Sciatic nerve (tissue), 2 donors: ENCODE measurements around the gene UNG. TPM values are rescaled to one million over a fixed set of nuclear protein-coding genes. Genes with fewer than 3 reads are reported as not detected.

Source experiments
- ATAC-seq: fragments of 200-7000 bp; cut with Tn5 transposase; one replicate; pipeline ENCODE4 v1.9.1; 2020; ENCODE audit warnings: mild to moderate bottlenecking, moderate library complexity
- DNase-seq: peaks from one replicate; pipeline ENCODE4 v3.0.0-alpha.2; 2020; ENCODE audit warnings: low spot score
- intact Hi-C: fragments of 100-400 bp; cut with DNase I; formaldehyde crosslinking; loops from one replicate; pipeline ENCODE4 v1.14.2; 2022
- total RNA-seq: library from RNA; stranded (reverse); fragmentation: NEBNext Ultra II Directional; extraction: Animal tissue kit (Norgen Biotek cat#: 25700); gene quantifications from one replicate; pipeline ENCODE4 v1.2.1, GENCODE V29; 2021
- donor health status: DM: no; HTN: no; CAD: no.
- donor health status: DM: no; HTN: no; CAD: no.

Gene UNG
- total RNA-seq, 1 donor from 2014 or later: 15.9 TPM

GRCh38 chr12:109115758-109116610 lies 18.6 kb downstream of the UNG start, which contains the start of gene ACACB:
Gene ACACB, plus strand, starts transcription at chr12:109116587. Its CDS starts 22,819 bp downstream, at chr12:109139406.
- ATAC-seq: peak; percentile 53
- intact Hi-C loops: no loop called here
- no peak for DNase-seq

- intact Hi-C loops: no loop called here
- peak; percentile 57 for DNase-seq
These were observed 19.2 kb downstream of the UNG start for GRCh38 chr12:109116611-109116949.

GRCh38 chr12:109120095-109120494 lies 22.7 kb downstream of the UNG start:
- intact Hi-C loops: no loop called here
- no peak for ATAC-seq
- DNase-seq: peak; percentile 6

More at GRCh38 chr12:109116611-109116949, 19.2 kb downstream of the UNG start:
- ATAC-seq: no peak

GRCh38 chr12:109120557-109120956 lies 23.2 kb downstream of the UNG start:
- intact Hi-C loops: no loop called here
- DNase-seq (peak; percentile 9), ATAC-seq (no peak)

GRCh38 chr12:109121346-109121880 lies 24.0 kb downstream of the UNG start:
- ATAC-seq: no peak
- intact Hi-C loops: no loop called here
- peak; percentile 34 for DNase-seq

- DNase-seq (peak; percentile 38), ATAC-seq (no peak)
- intact Hi-C loops: no loop called here
These were observed 27.7 kb downstream of the UNG start for GRCh38 chr12:109124878-109125648.

GRCh38 chr12:109125791-109126190 lies 28.4 kb downstream of the UNG start:
- ATAC-seq: no peak
- intact Hi-C loops: no loop called here
- DNase-seq: peak; percentile 35

- DNase-seq (peak; percentile 2), ATAC-seq (peak; percentile 74)
- intact Hi-C loops: no loop called here
These were observed 29.4 kb downstream of the UNG start for GRCh38 chr12:109126784-109127183.

- no peak for ATAC-seq
- intact Hi-C loops: no loop called here
These were observed 30.3 kb downstream of the UNG start for GRCh38 chr12:109127533-109128242.

GRCh38 chr12:109130297-109131153 lies 33.1 kb downstream of the UNG start:
- ATAC-seq: peak; percentile 17
- intact Hi-C loops: no loop called here
- peak; percentile 47 for DNase-seq

More at GRCh38 chr12:109127533-109128242, 30.3 kb downstream of the UNG start:
- peak; percentile 22 for DNase-seq

GRCh38 chr12:109131154-109132050 lies 34.0 kb downstream of the UNG start:
- intact Hi-C loops: no loop called here
- ATAC-seq: peak; percentile 61
- peak; percentile 62 for DNase-seq

- DNase-seq (peak; percentile 61), ATAC-seq (peak; percentile 69)
- intact Hi-C loops: no loop called here
These were observed 37.0 kb downstream of the UNG start for GRCh38 chr12:109134186-109134917.

GRCh38 chr12:109137055-109137454 lies 39.7 kb downstream of the UNG start:
- ATAC-seq (peak; percentile 88), DNase-seq (no peak)
- intact Hi-C loops: no loop called here

GRCh38 chr12:109139360-109139759 lies 42.0 kb downstream of the UNG start:
- ATAC-seq (no peak), DNase-seq (peak; percentile 49)
- intact Hi-C loops: no loop called here

GRCh38 chr12:109139791-109140190 lies 42.4 kb downstream of the UNG start:
- intact Hi-C loops: no loop called here
- ATAC-seq (no peak), DNase-seq (peak; percentile 35)

GRCh38 chr12:109140560-109140959 lies 43.2 kb downstream of the UNG start:
- no peak for ATAC-seq
- peak; percentile 6 for DNase-seq
- intact Hi-C loops: no loop called here

- DNase-seq (peak; percentile 7), ATAC-seq (no peak)
- intact Hi-C loops: no loop called here
These were observed 46.8 kb downstream of the UNG start for GRCh38 chr12:109144224-109144623.
